Head of caudate nucleus (tissue), 42 donors: ENCODE measurements around the gene DNAJC18.
"Not testable (repeated sequence)": the region's sequence is repeated elsewhere in the genome, so short reads cannot be mapped to it uniquely, and the experiment has no call there.

Source experiments
- DNase-seq, 42 donors: peaks; one replicate each; pipeline versions ENCODE4 v3.0.0 to v3.0.0-alpha.2; 2020 to 2021; ENCODE audit warnings: mixed read lengths in 7 of 42
- intact Hi-C: fragments of 100-400 bp; cut with DNase I; formaldehyde crosslinking; loops from one replicate; pipeline ENCODE4 v1.15.0; 2022

DNAJC18 gene

GRCh38 chr5:139439013-139439903 is at the start of gene DNAJC18:
Gene DNAJC18 (minus strand): TSS chr5:139439525. CDS start chr5:139439445, 80 bp downstream.
- intact Hi-C loops = no loop called here
- DNase-seq = peak; percentile 96 to 99 (median 98)

GRCh38 chr5:139488260-139488659 is 48.9 kb upstream of the DNAJC18 start:
- DNase-seq = peak in 34 of 42 donors; percentile 14 to 66 (median 44)
- intact Hi-C loops = no loop called here

GRCh38 chr5:139486201-139486600 is 46.9 kb upstream of the DNAJC18 start:
- intact Hi-C loops = no loop called here
- no peak for DNase-seq

GRCh38 chr5:139482890-139483208 is 43.5 kb upstream of the DNAJC18 start:
- intact Hi-C loops = not testable (repeated sequence)

GRCh38 chr5:139482050-139482889 is 42.9 kb upstream of the DNAJC18 start, which contains the start of gene STING1:
Gene STING1 (minus strand): TSS chr5:139482758. CDS start chr5:139481704, 1,054 bp downstream.
- DNase-seq = peak in 41 of 42 donors; percentile 18 to 70 (median 47)
- intact Hi-C loops = no loop called here

More at GRCh38 chr5:139482890-139483208, 43.5 kb upstream of the DNAJC18 start:
- peak in 1 of 42 donors; percentile 12 for DNase-seq

DNA sequence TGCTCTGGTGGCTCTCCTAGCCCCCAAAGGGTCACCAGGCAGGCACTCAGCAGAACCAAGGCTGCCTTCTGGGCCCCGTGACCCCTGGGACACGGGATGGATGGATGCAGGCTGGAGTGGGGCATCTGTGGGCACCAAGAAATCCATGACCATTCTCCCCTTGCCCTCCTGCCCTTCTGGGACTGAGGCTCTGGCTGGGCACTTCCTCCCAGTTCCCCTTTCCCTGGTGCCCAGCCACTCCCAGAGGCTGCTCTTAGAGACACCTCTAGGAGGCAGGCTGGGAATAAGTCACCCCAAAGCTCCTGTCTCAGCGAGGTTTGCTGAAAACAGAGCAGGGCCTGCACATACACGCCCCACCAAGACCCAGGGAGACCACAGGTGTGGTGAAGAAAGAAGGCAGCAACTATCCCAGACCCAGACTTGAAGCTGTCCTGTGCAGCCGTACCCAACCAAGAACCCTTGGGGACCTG is 42.3 kb upstream of the DNAJC18 start:
- intact Hi-C loops = no loop called here
- peak in 34 of 42 donors; percentile 15 to 83 (median 48) for DNase-seq

DNA sequence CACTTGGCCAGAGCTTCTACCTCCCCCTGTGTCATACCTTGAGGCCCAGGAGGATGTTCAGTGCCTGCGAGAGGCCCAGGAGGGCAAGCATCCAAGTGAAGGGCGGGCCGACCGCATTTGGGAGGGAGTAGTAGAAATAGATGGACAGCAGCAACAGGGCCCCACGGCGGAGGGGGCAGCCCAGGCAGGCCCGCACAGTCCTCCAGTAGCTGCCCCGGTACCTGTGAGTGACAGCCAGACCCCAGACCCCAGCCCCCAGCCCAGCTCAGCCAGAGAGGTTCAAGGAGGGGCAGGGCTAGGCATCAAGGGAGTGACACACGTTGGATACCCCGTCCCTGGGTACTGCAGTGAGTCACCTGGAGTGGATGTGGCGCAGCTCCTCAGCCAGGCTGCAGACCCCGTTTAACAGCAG is 41.8 kb upstream of the DNAJC18 start:
- intact Hi-C loops = no loop called here
- no peak for DNase-seq

GRCh38 chr5:139479729-139480128 is 40.4 kb upstream of the DNAJC18 start:
- intact Hi-C loops, DNase-seq: not testable (repeated sequence)

- intact Hi-C loops, DNase-seq: not testable (repeated sequence)
Observed at GRCh38 chr5:139478657-139479423, 39.5 kb upstream of the DNAJC18 start.

- intact Hi-C loops = no loop called here
- DNase-seq = no peak
Observed at GRCh38 chr5:139475865-139476617, 36.7 kb upstream of the DNAJC18 start.

- peak in 3 of 42 donors; percentile 8 to 42 (median 16) for DNase-seq
- intact Hi-C loops = no loop called here
Observed at GRCh38 chr5:139474890-139475791, 35.8 kb upstream of the DNAJC18 start.

DNA sequence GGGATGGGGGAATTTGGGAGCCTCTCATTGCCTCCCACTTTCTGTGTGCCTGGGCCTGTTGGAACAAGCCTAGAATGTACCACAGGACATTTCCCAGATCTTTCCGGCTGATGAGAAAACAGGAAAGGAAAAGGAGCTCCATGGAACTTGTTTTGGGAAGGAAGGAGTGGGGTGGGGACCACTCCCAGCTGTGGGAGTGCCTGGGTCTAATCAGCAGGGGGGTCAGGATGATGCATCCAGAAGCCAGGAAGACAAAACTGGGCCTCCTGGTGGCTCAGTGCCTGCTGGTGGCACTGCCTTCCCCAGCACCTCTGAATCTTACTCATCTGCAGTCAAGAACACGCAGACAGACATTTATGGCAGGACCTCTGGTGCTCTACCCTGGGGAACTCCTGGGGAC is 34.2 kb upstream of the DNAJC18 start:
- intact Hi-C loops = no loop called here
- DNase-seq = no peak

DNA sequence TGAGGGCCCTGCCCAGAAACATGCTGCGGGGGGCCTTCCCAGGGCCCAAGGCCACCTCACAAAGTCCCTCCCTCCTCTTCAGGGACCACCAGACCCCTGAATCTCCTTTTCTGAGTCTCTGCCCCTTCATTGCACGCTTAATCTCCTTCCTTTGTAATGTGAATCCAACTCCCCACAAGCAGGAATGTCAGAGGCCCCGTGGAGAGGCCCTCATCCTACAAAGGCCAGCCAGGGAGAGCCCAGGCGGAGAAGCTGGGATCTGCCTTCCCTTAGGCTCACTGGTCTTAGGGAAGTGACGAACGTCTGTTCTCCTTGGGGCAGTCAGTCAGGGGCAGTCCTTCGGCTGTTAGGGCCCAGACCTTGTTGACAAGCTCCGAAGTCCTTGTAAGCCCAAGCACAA is 33.8 kb upstream of the DNAJC18 start:
- DNase-seq = no peak
- intact Hi-C loops = no loop called here

DNA sequence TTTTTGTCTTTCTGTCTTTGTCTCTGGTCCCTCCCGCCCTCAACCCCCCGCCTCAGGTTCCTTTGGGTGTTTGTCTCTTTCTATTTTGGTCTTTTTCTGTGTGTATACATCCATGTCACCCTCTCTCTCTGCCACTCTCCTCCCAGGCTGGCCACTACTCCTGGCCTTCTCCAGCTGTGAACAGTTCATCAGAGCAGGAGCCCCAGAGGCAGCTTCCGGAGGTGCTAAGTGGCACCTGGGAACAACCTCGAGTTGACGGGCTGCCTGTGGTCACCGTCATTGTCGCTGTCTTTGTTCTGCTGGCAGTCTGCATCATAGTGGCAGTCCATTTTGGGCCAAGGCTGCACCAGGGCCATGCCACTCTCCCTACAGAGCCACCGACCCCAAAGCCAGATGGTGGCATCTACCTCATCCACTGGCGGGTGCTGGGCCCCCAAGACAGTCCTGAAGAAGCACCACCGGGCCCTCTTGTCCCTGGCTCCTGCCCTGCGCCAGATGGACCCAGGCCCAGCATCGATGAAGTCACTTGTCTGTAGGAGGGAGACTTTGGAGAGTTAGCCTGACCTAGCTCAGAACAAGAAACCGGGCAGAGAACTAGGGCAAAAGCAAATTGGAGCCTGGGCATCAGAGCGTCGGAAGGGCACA is 33.2 kb upstream of the DNAJC18 start:
- DNase-seq = no peak
- intact Hi-C loops = no loop called here

GRCh38 chr5:139470821-139471300 is 31.5 kb upstream of the DNAJC18 start, which contains the start of gene SMIM33:
Gene SMIM33 (plus strand): TSS chr5:139471004. CDS start chr5:139471122, 118 bp downstream.
- intact Hi-C loops = no loop called here
- DNase-seq = no peak

GRCh38 chr5:139468421-139468931 is 29.2 kb upstream of the DNAJC18 start:
- intact Hi-C loops = no loop called here
- DNase-seq = peak in 6 of 42 donors; percentile 12 to 63 (median 36)
